OCI-LY1 (cell line): ENCODE results near the gene LYPD8.

ENCODE experiments used
- H2AFZ ChIP-seq: fragments of 200-600 bp; sonication (generic), shearing (Covaris generic); 2 replicates; pipeline ENCODE4 v1.6.0; 2014; ENCODE audit warnings: antibody characterized with exemption, mild to moderate bottlenecking, low read length
- H3F3A ChIP-seq: fragments of 200-600 bp; sonication (generic), shearing (Covaris generic); 2 replicates; pipeline ENCODE4 v1.6.0; 2014; ENCODE audit warnings: mild to moderate bottlenecking, antibody characterized with exemption, low read length, moderate library complexity; ENCODE audit not compliant: insufficient read depth
- H3K27ac ChIP-seq: fragments of 200-600 bp; sonication (generic); 2 replicates; pipeline ENCODE4 v1.5.1; 2014; ENCODE audit warnings: low read length, mixed run types, mild to moderate bottlenecking, low read depth; ENCODE audit not compliant: poor library complexity, severe bottlenecking
- H3K27me3 ChIP-seq: fragments of 200-600 bp; sonication (generic); 2 replicates; pipeline ENCODE4 v1.6.0; 2014; ENCODE audit warnings: antibody characterized with exemption, mild to moderate bottlenecking, low read length, moderate library complexity; ENCODE audit not compliant: insufficient read depth
- H3K36me3 ChIP-seq: fragments of 200-600 bp; sonication (generic); 2 replicates; pipeline ENCODE4 v1.6.1; 2014; ENCODE audit warnings: mild to moderate bottlenecking, antibody characterized with exemption, low read length, moderate library complexity, mixed read lengths; ENCODE audit not compliant: insufficient read depth
- H3K4me1 ChIP-seq: fragments of 200-600 bp; sonication (generic); 2 replicates; pipeline ENCODE4 v1.5.1; 2014; ENCODE audit warnings: mild to moderate bottlenecking, low read length, moderate library complexity; ENCODE audit not compliant: insufficient read depth, severe bottlenecking
- H3K4me2 ChIP-seq: fragments of 200-600 bp; sonication (generic), shearing (Covaris generic); 2 replicates; pipeline ENCODE4 v1.6.1; 2014; ENCODE audit warnings: low read length
- H3K4me3 ChIP-seq: fragments of 200-600 bp; sonication (generic); 2 replicates; pipeline ENCODE4 v1.5.1; 2014; ENCODE audit warnings: low read length, low read depth, mild to moderate bottlenecking, mixed read lengths; ENCODE audit not compliant: poor library complexity, severe bottlenecking
- H3K79me2 ChIP-seq: fragments of 200-600 bp; shearing (Covaris generic); 2 replicates; pipeline ENCODE4 v1.6.1; 2016; ENCODE audit warnings: mixed run types, low read length, mixed read lengths; ENCODE audit not compliant: insufficient read depth
- H3K9ac ChIP-seq: fragments of 200-600 bp; sonication (generic), shearing (Covaris generic); 2 replicates; pipeline ENCODE4 v1.6.1; 2014; ENCODE audit warnings: mild to moderate bottlenecking, low read length, mixed read lengths
- H3K9me2 ChIP-seq: fragments of 200-600 bp; sonication (generic), shearing (Covaris generic); 2 replicates; pipeline ENCODE4 v1.6.1; 2014; ENCODE audit warnings: low read depth, mild to moderate bottlenecking, low read length, mixed read lengths
- H3K9me3 ChIP-seq: fragments of 200-600 bp; shearing (Covaris generic); 2 replicates; pipeline ENCODE4 v1.6.1; 2014; ENCODE audit warnings: low read length, mixed read lengths
- H4K20me1 ChIP-seq: fragments of 200-600 bp; sonication (generic), shearing (Covaris generic); 2 replicates; pipeline ENCODE4 v1.6.0; 2016; ENCODE audit warnings: mild to moderate bottlenecking, low read length; ENCODE audit not compliant: insufficient read depth
- CTCF ChIP-seq: fragments of 200-600 bp; sonication (generic), shearing (Covaris generic); IDR thresholded peaks from 2 replicates; pipeline ENCODE4 v1.5.1; 2017; ENCODE audit warnings: mild to moderate bottlenecking, antibody characterized with exemption, low read length, moderate library complexity, mixed read lengths
- EZH2 ChIP-seq: fragments of 200-600 bp; sonication (generic), shearing (Covaris generic); IDR thresholded peaks from 2 replicates; pipeline ENCODE4 v1.8.0; 2017; ENCODE audit warnings: borderline replicate concordance, mixed run types, mild to moderate bottlenecking, antibody characterized with exemption, low read length, moderate library complexity, mixed read lengths

The LYPD8 gene

GRCh38 chr1:248702714-248703113 lies 52.8 kb downstream of the LYPD8 start, which contains the start of gene OR14I1:
OR14I1 (minus strand) TSS chr1:248702766.
- Histone ChIP-seq H3K36me3 (no peaks in the 10 kb centered on the region), H3K4me2 (no peak within 1 kb of the TSS), H3K27me3 (no peaks in the 10 kb centered on the region; the same call in 1 of the 2 replicates), H4K20me1 (no peaks in the 10 kb centered on the region), H3K79me2 (no peaks in the 10 kb centered on the region), H3K9ac (no peak within 1 kb of the TSS), H3F3A (no peaks in the 10 kb centered on the region), H3K4me1 (no peaks in the 10 kb centered on the region), H3K9me3 (no peaks in the 10 kb centered on the region), H2AFZ (no peak within 1 kb of the TSS), H3K4me3 (no peak within 1 kb of the TSS), H3K27ac (no peak within 1 kb of the TSS), H3K9me2 (no peaks in the 10 kb centered on the region)
- no peak for TF ChIP-seq CTCF

- no peaks in the 10 kb centered on the region for H3F3A ChIP-seq
- H3K36me3 ChIP-seq, result no peaks in the 10 kb centered on the region
- TF ChIP-seq CTCF (no peak), EZH2 (no peak)
- no peaks in the 10 kb centered on the region for H3K9me3 ChIP-seq
- no peaks in the 10 kb centered on the region for H3K4me1 ChIP-seq
- no peak overlapping the region for H3K9ac ChIP-seq
- H3K9me2 ChIP-seq, result no peaks in the 10 kb centered on the region
- H3K27me3 ChIP-seq, result no peaks in the 10 kb centered on the region; the same call in 1 of the 2 replicates
- no peak overlapping the region for H3K27ac ChIP-seq
- H4K20me1 ChIP-seq, result no peaks in the 10 kb centered on the region
- no peak overlapping the region for H2AFZ ChIP-seq
- no peak overlapping the region for H3K4me2 ChIP-seq
- no peaks in the 10 kb centered on the region for H3K79me2 ChIP-seq
- no peak overlapping the region for H3K4me3 ChIP-seq
Observed at GRCh38 chr1:248699099-248699498, 56.5 kb downstream of the LYPD8 start.

DNA sequence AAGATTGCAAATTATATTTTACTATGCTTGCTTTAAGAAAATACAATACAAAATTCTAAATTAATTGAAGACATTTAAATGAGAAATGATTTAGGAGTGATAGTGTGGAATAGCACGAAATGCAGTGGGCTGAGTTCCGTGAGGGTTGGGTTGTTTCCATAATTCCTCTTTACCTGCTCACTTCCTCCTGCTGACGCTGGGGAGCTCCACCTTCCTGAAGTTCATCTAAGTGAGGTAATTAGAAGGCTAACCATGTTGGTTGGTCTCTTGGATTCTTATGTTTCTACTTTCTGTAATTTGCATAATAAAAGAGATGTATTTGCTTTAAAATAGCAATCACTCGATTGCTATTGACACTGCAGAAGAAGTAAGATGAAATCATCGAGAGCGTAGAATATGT lies 57.7 kb downstream of the LYPD8 start:
- H3K4me2 ChIP-seq, result no peak overlapping the region
- no peaks in the 10 kb centered on the region; the same call in 1 of the 2 replicates for H3K27me3 ChIP-seq

More for the DNA sequence above, 57.7 kb downstream of the LYPD8 start:
- H3F3A ChIP-seq, result no peaks in the 10 kb centered on the region
- H3K36me3 ChIP-seq, result no peaks in the 10 kb centered on the region
- no peaks in the 10 kb centered on the region for H4K20me1 ChIP-seq
- no peaks in the 10 kb centered on the region for H3K9me3 ChIP-seq
- H3K4me1 ChIP-seq, result no peaks in the 10 kb centered on the region
- no peak overlapping the region for H3K27ac ChIP-seq
- no peaks in the 10 kb centered on the region for H3K9me2 ChIP-seq
- no peak for TF ChIP-seq EZH2
- TF ChIP-seq CTCF, result no peak
- H3K9ac ChIP-seq, result no peak overlapping the region
- no peak overlapping the region for H2AFZ ChIP-seq
- no peaks in the 10 kb centered on the region for H3K79me2 ChIP-seq
- H3K4me3 ChIP-seq, result no peak overlapping the region
